Measurements from ENCODE around the gene CAMK2B. TPM values are rescaled to one million over a fixed set of nuclear protein-coding genes. Genes with fewer than 3 reads are reported as not detected.

The CAMK2B gene
- total RNA-seq, 1 donor from 2014 or later, result 31.8 TPM

DNA sequence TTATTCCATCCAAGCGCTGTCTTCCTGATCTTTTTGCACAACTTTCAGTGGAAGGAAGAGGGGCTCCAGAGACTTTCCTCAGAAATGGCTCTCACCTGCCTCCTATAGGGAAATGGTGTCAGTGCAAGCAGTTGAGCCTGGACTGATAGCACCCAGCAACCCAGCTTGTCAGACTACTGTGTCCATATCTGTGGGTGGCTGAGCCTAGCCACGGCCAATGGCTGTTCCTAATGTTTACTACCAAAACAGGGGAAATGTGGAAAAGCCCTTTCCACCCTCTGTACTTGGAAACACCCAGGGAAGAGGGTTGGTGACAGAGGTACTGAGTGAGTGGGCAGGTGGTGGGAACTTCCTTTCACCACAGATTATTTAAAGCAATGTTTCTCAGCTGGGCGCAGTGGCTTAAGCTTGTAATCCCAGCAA lies 128.9 kb downstream of the CAMK2B start:
- peak; percentile 90 for DNase-seq (ENCODE audit: low read depth)

- DNase-seq (ENCODE audit: low read depth), result peak; percentile 93
Observed at GRCh38 chr7:44195889-44196288, 129.5 kb downstream of the CAMK2B start.

- DNase-seq (ENCODE audit: low read depth), result no peak
Observed at GRCh38 chr7:44194562-44195145, 130.7 kb downstream of the CAMK2B start.

DNA sequence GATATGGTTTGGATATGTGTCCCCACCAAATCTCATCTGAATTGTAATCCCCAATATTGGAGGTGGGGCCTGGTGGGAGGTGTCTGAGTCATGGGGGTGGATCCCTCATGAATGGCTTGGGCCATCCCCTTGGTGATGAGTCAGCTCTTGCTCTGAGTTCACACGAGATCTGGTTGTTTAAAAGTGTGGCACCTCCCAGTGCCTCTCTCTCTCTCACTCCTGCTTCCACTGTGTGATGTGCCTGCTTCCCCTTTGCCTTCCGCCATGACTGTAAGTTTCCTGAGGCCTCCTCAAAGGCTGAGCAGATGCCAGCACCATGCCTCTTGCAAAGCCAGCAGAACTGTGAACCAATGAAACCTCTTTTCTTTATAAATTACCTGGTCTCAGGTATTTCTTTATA lies 131.3 kb downstream of the CAMK2B start:
- DNase-seq (ENCODE audit: low read depth), result peak; percentile 47

DNA sequence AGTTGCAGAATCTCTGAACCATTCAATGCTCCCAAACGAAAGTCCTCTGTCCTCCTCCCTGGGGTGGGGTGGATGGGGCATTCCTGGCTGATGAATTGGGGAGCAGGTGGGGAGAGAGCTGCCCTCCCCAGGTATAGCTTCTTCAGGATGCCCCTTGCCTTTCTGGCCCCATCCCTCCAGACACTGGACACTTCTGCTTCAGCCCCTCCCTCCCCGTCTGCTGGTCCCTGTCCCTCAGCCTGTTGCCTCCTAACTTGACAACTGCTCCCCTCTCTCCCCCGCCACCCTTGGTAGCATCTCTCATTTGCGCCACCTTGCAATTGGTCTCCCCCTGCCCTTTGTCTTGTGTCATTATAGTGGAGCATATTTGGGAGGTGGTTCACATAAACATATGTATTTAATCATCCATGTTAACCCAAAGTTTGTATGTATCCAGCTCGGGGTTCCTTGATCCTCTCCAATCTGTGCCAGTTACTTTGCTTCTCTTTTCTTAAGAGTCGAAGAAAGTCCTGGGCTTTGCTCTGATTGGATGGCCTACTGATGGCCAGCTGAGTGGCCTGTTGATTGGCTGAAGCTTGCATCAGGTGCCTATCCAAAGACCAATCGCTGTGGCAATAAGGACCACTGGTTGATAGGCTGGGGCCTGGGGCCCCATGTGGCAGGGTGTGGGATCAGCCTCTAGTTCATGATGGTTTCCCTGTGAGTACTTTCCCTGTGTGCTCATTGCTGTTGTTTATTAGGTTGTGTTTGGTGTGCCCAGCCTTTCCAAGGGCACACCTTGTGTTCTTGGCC lies 132.2 kb downstream of the CAMK2B start:
- no peak for DNase-seq (ENCODE audit: low read depth)

DNA sequence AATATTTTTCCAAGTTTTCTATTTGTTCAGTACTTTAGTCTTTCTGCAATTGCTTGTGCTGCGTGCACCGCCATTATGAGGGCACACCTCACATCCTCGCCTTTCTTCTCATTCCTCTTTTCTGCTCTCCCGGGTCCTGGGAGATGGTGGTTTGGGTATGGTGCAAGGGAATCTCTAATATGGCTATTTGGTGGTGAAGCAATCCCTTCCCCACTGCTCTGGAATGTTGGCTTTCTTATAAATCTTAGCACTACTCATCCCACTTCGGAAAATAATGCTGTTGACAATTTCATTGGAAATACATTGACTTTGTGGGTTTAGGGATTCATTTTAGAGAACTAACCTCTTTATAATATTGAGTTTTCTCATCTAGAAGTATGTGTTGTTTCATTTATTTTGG lies 134.2 kb downstream of the CAMK2B start:
- DNase-seq (ENCODE audit: low read depth), result no peak

GRCh38 chr7:44189993-44190872 lies 135.2 kb downstream of the CAMK2B start:
- no peak for DNase-seq (ENCODE audit: low read depth)

GRCh38 chr7:44189286-44189992 lies 136.0 kb downstream of the CAMK2B start, which contains the start of gene GCK:
Gene GCK, minus strand, starts transcription at chr7:44189439. Its CDS starts 486 bp downstream, at chr7:44188953.
- DNase-seq (ENCODE audit: low read depth), result no peak

- no peak for DNase-seq (ENCODE audit: low read depth)
Observed at GRCh38 chr7:44188480-44189225, 136.7 kb downstream of the CAMK2B start.

DNA sequence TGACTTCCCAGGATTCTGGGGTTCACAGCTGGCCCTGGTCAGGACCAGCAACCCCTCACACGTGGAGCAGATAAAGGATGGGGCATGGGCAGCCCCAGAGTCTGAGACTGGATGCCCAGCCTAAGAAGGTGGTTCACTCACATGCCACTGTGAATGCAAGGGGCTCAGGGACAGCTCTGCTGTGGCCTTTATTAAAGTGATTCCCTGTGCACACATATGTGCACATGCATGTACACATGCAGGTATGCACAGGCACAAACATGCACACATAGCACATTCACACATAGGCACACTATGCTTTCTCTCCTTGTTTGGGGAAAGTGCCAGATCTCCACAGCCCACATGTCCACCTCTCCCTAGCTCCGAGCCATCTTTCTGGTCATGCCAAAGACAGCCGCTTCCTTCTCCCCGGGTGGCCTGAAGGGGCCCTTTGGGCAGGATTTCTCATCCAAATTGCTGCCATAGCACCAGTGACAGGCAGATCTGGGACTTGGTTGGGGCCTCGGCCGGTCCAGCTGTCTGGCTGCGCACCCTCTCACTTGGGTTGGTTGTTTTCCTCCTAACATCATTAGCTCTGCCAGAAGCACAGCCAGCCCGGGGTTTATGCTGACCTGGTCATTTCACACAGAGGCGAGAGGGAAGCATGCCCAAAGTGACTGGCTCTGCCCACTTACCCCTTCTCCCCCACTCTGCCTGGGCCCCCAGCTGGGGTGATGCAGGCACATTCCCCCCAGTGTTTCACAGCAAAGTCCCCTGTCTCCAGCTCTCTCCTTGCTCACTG lies 137.6 kb downstream of the CAMK2B start:
- no peak for DNase-seq (ENCODE audit: low read depth)

- no peak for DNase-seq (ENCODE audit: low read depth)
Observed at GRCh38 chr7:44186736-44187135, 138.7 kb downstream of the CAMK2B start.

- DNase-seq (ENCODE audit: low read depth), result peak; percentile 47
Observed at GRCh38 chr7:44185729-44186128, 139.7 kb downstream of the CAMK2B start.

DNA sequence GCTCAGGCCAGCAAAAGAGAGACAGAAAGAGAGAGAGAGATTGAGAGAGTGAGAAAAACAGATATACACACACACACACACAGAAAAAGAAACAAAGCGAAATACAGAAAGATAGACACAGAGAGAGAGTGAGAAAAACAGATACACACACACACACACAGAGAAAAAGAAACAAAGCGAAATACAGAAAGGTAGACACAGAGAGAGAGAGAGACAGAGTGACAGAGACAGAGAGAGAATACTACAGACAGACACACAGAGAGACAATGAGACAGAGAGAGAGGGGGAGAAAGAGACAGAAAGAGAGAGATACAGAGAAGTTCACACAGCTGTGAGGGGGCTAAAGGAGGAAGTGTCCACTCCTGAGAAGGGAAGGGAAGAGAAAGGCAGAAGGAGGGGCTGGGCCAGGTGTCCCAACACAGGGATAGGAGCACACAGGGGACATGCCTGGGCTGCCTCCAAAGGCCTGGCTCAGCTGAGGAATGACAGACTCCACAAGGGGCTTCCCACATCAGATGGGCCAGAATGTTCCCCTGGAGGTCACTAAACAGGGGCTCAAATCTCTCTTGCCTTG lies 140.4 kb downstream of the CAMK2B start:
- DNase-seq (ENCODE audit: low read depth), result no peak

DNA sequence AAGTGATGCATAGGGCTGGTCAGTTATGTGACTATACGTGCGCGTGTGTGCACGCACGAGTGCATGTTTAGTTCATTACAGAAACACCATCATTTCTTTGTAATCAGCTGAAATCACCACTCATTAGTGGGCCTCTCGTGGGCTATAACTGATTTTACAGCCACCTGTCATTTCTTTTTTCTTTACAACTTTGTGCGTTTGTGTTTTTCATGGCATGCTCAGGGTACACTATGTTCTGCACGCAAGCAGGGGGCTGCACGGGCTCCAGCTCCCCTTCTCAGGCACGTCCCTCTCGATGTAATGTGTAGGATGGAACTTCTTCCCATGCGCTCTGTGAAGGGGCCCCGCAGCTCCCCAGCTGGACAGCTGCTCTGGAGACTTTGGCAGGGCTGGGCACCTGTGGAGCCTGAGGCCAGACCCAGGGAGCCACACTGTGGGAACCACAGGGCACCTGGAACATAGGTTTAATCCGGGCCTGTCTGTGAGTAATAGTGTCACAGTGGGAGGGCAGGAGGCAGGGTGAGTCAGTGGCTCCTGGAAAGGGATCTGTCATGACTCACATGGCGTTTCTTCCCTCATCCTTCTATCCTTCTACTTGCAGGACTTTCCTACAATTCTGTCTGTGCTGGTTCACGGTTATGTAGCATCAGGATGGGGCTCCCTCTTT lies 141.1 kb downstream of the CAMK2B start:
- DNase-seq (ENCODE audit: low read depth), result peak; percentile 88

DNA sequence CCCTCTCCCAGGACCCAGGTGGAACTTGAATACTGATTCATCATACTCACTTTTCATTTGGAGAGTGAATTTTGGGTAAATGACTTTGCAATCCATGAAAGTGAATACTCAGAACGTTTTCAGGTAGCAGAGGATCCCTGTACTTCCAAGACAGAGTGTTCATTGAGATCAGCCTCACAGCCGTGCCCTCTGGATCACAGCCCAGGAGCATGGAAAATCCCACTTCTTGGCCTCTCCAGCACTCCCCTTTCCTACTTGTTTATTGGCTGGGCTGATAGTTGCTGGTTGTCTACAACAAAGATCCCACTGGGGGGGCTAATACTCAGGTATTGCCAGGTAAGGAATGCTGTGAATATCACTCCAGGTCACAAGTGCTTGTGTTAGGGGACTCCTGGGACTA lies 142.0 kb downstream of the CAMK2B start:
- DNase-seq (ENCODE audit: low read depth), result no peak

DNA sequence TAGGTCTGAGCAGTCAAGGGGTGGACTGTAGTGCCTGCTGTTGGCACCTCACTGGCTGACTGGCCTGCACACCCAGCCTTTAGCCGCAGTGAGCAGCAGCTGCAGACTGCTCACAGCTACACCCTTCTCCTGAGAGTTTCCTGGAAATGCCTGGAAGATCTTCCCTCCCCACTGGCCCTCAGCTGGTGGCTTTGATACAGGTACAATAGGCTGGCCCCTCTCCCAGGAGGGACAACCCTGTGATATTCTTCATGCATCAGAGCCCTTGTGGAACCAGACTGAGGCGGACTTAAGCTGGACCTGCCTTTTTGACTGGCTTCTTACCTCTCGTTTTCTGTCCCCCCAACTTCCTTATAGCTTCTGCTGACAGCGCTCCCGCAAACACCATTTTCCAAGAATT lies 142.6 kb downstream of the CAMK2B start:
- no peak for DNase-seq (ENCODE audit: low read depth)

DNA sequence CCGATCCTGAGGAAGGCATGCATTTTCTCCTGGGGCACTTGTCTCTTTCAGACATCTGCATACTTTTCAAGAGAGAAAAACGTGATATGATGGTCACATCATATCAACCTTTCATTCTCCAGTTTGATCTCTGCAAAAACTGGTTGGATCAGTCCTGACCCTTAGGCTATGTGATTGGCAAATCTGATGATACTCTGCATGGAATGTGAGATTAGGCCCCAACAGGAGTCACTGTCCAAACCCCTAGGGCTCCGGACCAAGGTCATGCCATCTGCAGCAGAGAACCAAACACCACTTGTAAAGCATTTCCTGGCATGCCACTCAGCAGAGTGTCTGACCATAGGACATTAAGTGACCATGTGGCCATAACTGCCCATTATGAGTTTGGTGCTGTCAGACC lies 144.8 kb downstream of the CAMK2B start:
- no peak for DNase-seq (ENCODE audit: low read depth)

DNA sequence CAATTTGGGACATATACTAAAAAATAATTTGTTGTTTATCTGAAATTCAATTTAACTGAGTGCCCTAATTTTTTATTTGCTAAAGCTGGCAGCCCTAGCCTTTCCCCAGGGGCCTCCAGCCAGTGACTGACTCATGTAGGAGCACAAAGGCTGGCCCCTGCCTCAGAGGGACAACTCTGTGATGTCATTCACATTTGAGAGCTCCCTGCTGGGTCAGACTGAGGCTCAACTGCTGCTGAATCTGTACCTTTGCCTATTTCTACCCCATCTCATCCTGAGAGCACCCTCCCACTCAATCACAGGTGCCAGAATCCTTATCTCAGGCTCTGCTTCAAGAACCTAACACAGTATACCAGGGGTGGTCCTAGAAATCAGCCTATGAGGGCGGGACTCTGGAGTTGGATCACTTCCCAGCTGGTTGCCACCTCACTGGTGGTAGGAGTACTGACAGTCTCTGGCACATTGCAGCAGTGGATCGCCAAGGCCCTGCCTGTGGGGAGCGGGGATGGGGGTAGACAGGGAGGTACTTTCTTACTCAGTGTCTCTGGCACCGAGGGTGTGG lies 147.7 kb downstream of the CAMK2B start:
- peak; percentile 59 for DNase-seq (ENCODE audit: low read depth)
